ENCODE measurements around the gene CDH23. TPM values are rescaled to one million over a fixed set of nuclear protein-coding genes. Genes with fewer than 3 reads are reported as not detected.

The CDH23 gene
- total and polyA plus RNA-seq, 9 of the 15 experiments (the other 6 are each of a cell fraction or from before 2014, with no cell fraction given): 0.18 to 1.2 (median 0.47) TPM

DNA sequence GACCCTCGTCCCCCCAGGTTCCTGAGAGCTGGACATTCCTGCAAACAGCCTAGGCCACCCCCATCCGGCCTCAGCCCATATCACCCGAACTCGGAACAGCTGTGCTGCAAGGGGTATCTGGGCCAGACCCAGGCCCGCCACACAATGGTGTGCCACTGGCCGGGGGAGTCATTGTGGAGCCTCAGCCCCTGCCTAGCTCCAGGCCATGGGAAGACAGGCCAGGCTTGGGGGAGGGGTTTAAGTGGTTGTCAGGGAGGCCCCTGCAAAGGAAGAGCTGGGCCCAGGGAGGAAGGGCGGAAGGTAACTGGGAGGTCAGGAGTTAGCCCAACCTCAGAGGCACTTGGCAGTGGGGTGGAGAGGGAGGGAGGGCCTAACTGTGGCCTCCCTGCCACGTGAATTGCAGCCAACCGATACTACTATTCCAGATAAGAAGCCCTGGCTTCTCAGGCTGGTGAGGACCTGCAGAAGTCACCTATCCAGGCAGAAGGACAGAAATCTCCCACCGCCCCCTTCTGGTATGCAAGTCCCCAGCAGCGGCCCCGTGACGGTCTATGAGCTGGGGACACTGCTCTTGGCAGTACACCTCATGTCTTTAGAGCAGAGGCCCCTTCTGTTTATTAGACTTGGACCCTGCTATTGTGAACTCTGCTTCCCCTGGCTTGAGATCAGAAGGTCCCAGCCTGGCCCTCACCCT, 349.8 kb downstream of the CDH23 start (continued):
- TF ChIP-seq FOXJ2 (tag; IDR thresholded peaks at IDR 0.05) (no peak), ZNF24 (IDR thresholded peaks at IDR 0.05) (peak; percentile 64; the same call in 1 of the 2 replicates), NFYB (IDR thresholded peaks at IDR 0.05; ENCODE audit: extremely low read depth, insufficient read length) (no peak), DIDO1 (tag; IDR thresholded peaks at IDR 0.05; ENCODE audit: low read depth) (no peak), KDM4B (IDR thresholded peaks at IDR 0.05; ENCODE audit: borderline replicate concordance in 2 of 2, low read depth in 1 of 2) (peak in 1 of 2 experiments; percentile 93; a peak in 1 of 4 replicates), PHF21A (IDR thresholded peaks at IDR 0.05; ENCODE audit: borderline replicate concordance, low read depth) (no peak), POLR3A (IDR thresholded peaks at IDR 0.05; ENCODE audit: borderline replicate concordance, extremely low read depth, insufficient read depth, insufficient read length) (no peak), CREBBP (IDR thresholded peaks at IDR 0.05; ENCODE audit: low read depth, low read length) (no peak), ZSCAN29 (IDR thresholded peaks at IDR 0.05) (no peak), KAT8 (IDR thresholded peaks at IDR 0.05; ENCODE audit: low read depth) (no peak), SMC3 (conservative IDR thresholded peaks at IDR 0.05; ENCODE audit: insufficient read depth, low read depth, low read length) (0 out of 2 replicates have a peak, but pooled peaks have one; percentile 23), ZBED1 (IDR thresholded peaks at IDR 0.05) (no peak), MCM5 (IDR thresholded peaks at IDR 0.05; ENCODE audit: low read depth) (no peak), DACH1 (IDR thresholded peaks at IDR 0.05; ENCODE audit: partially characterized antibody) (no peak), MEF2A (IDR thresholded peaks at IDR 0.05; ENCODE audit: control insufficient read depth, low read depth, low read length) (no peak), ZNF347 (CRISPR knock-in tag; IDR thresholded peaks at IDR 0.05; ENCODE audit: low read depth) (no peak), TRIM28 (IDR thresholded peaks at IDR 0.05) (no peak), CHD1 (IDR thresholded peaks at IDR 0.05; ENCODE audit: low read length) (no peak)
- TF ChIP-seq, protein P1, sequence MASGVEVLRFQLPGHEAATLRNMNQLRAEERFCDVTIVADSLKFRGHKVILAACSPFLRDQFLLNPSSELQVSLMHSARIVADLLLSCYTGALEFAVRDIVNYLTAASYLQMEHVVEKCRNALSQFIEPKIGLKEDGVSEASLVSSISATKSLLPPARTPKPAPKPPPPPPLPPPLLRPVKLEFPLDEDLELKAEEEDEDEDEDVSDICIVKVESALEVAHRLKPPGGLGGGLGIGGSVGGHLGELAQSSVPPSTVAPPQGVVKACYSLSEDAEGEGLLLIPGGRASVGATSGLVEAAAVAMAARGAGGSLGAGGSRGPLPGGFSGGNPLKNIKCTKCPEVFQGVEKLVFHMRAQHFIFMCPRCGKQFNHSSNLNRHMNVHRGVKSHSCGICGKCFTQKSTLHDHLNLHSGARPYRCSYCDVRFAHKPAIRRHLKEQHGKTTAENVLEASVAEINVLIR (CRISPR knock-in tag; IDR thresholded peaks at IDR 0.05): peak; percentile 2; the same call in 1 of the 2 replicates
- TF ChIP-seq, protein P2, sequence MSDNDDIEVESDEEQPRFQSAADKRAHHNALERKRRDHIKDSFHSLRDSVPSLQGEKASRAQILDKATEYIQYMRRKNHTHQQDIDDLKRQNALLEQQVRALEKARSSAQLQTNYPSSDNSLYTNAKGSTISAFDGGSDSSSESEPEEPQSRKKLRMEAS (CRISPR knock-in tag; IDR thresholded peaks at IDR 0.05): peak; percentile 84
- TF ChIP-seq, protein P3, sequence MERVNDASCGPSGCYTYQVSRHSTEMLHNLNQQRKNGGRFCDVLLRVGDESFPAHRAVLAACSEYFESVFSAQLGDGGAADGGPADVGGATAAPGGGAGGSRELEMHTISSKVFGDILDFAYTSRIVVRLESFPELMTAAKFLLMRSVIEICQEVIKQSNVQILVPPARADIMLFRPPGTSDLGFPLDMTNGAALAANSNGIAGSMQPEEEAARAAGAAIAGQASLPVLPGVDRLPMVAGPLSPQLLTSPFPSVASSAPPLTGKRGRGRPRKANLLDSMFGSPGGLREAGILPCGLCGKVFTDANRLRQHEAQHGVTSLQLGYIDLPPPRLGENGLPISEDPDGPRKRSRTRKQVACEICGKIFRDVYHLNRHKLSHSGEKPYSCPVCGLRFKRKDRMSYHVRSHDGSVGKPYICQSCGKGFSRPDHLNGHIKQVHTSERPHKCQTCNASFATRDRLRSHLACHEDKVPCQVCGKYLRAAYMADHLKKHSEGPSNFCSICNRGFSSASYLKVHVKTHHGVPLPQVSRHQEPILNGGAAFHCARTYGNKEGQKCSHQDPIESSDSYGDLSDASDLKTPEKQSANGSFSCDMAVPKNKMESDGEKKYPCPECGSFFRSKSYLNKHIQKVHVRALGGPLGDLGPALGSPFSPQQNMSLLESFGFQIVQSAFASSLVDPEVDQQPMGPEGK (CRISPR knock-in tag; IDR thresholded peaks at IDR 0.05; ENCODE audit: borderline replicate concordance): no peak
- TF ChIP-seq, protein P4, sequence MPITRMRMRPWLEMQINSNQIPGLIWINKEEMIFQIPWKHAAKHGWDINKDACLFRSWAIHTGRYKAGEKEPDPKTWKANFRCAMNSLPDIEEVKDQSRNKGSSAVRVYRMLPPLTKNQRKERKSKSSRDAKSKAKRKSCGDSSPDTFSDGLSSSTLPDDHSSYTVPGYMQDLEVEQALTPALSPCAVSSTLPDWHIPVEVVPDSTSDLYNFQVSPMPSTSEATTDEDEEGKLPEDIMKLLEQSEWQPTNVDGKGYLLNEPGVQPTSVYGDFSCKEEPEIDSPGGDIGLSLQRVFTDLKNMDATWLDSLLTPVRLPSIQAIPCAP (CRISPR knock-in tag; IDR thresholded peaks at IDR 0.05; ENCODE audit: borderline replicate concordance): no peak
